H9 (cell line): ENCODE measurements around the gene GPR153. TPM values are rescaled to one million over a fixed set of nuclear protein-coding genes. Genes with fewer than 3 reads are reported as not detected.

Experiments
- DNase-seq: peaks from one replicate; pipeline ENCODE4 v3.0.0-alpha.2; 2017
- H2AFZ ChIP-seq: one replicate; pipeline ENCODE4 v1.6.1; 2013; ENCODE audit warnings: mild to moderate bottlenecking, low read length, control low read depth, moderate library complexity
- H2AK5ac ChIP-seq: 2 replicates; pipeline ENCODE4 v1.6.1; 2013; ENCODE audit warnings: low read length, control low read depth, mixed read lengths; ENCODE audit not compliant: insufficient read length
- H2BK120ac ChIP-seq: one replicate; pipeline ENCODE4 v1.6.1; 2013; ENCODE audit warnings: low read depth, mild to moderate bottlenecking, low read length, control low read depth, inconsistent platforms; ENCODE audit not compliant: poor library complexity, severe bottlenecking
- H2BK12ac ChIP-seq: 2 replicates; pipeline ENCODE4 v1.6.1; 2013; ENCODE audit warnings: low read length, control low read depth, mixed read lengths, low read depth; ENCODE audit not compliant: insufficient read length
- H2BK15ac ChIP-seq: 2 replicates; pipeline ENCODE4 v1.6.1; 2013; ENCODE audit warnings: low read depth, low read length, control low read depth
- H2BK20ac ChIP-seq: one replicate; pipeline ENCODE4 v1.6.1; 2013; ENCODE audit warnings: low read depth, mild to moderate bottlenecking, low read length, control low read depth, inconsistent platforms; ENCODE audit not compliant: poor library complexity, severe bottlenecking
- H2BK5ac ChIP-seq: 2 replicates; pipeline ENCODE4 v1.6.1; 2013; ENCODE audit warnings: low read length, control low read depth, mixed read lengths; ENCODE audit not compliant: insufficient read length
- H3K14ac ChIP-seq: 2 replicates; pipeline ENCODE4 v1.6.1; 2013; ENCODE audit warnings: low read length, control low read depth; ENCODE audit not compliant: insufficient read depth
- H3K18ac ChIP-seq: 2 replicates; pipeline ENCODE4 v1.6.1; 2013; ENCODE audit warnings: low read depth, mild to moderate bottlenecking, mixed read lengths, low read length, control low read depth; ENCODE audit not compliant: insufficient read length
- H3K23ac ChIP-seq: 2 replicates; pipeline ENCODE4 v1.6.1; 2013; ENCODE audit warnings: low read length, control low read depth, mixed read lengths, low read depth; ENCODE audit not compliant: insufficient read length
- H3K23me2 ChIP-seq: 2 replicates; pipeline ENCODE4 v1.6.1; 2013; ENCODE audit warnings: low read depth, mild to moderate bottlenecking, mixed read lengths, low read length, control low read depth; ENCODE audit not compliant: insufficient read length, poor library complexity, severe bottlenecking
- H3K27ac ChIP-seq: 2 replicates; pipeline ENCODE4 v1.5.1; 2013; ENCODE audit warnings: low read length, control low read depth, mixed read lengths, low read depth; ENCODE audit not compliant: insufficient read length
- H3K27me3 ChIP-seq: 2 replicates; pipeline ENCODE4 v1.6.1; 2013; ENCODE audit warnings: low read length, control low read depth, inconsistent platforms; ENCODE audit not compliant: insufficient read depth
- H3K4ac ChIP-seq: 2 replicates; pipeline ENCODE4 v1.6.1; 2013; ENCODE audit warnings: low read depth, mild to moderate bottlenecking, control low read depth, inconsistent platforms, low read length, moderate library complexity
- H3K4me1 ChIP-seq: 2 replicates; pipeline ENCODE4 v1.6.1; 2013; ENCODE audit warnings: low read length, control low read depth, inconsistent platforms; ENCODE audit not compliant: insufficient read depth
- H3K4me2 ChIP-seq: 2 replicates; pipeline ENCODE4 v1.6.1; 2013; ENCODE audit warnings: low read length, control low read depth, mixed read lengths; ENCODE audit not compliant: insufficient read length, insufficient read depth
- H3K56ac ChIP-seq: 2 replicates; pipeline ENCODE4 v1.6.1; 2013; ENCODE audit warnings: low read depth, mild to moderate bottlenecking, mixed read lengths, low read length, control low read depth; ENCODE audit not compliant: insufficient read length
- H3K79me1 ChIP-seq: 2 replicates; pipeline ENCODE4 v1.6.1; 2013; ENCODE audit warnings: low read depth, mild to moderate bottlenecking, moderate library complexity, low read length, control low read depth, inconsistent platforms; ENCODE audit not compliant: insufficient read depth, poor library complexity, severe bottlenecking
- H3K79me2 ChIP-seq: 2 replicates; pipeline ENCODE4 v1.6.1; 2013; ENCODE audit warnings: low read length, control low read depth, inconsistent platforms; ENCODE audit not compliant: insufficient read depth
- H3K9ac ChIP-seq: 2 replicates; pipeline ENCODE4 v1.6.1; 2013; ENCODE audit warnings: low read length, control low read depth, mixed read lengths; ENCODE audit not compliant: insufficient read length; ENCODE audit errors: extremely low read depth
- H3K9me3 ChIP-seq: one replicate; pipeline ENCODE4 v1.6.1; 2013; ENCODE audit warnings: low read depth, low read length, inconsistent platforms; ENCODE audit not compliant: control insufficient read depth
- H3T11ph ChIP-seq: one replicate; pipeline ENCODE4 v1.6.1; 2013; ENCODE audit warnings: mild to moderate bottlenecking, low read length, control low read depth, inconsistent platforms
- H4K20me1 ChIP-seq: one replicate; pipeline ENCODE4 v1.6.1; 2013; ENCODE audit not compliant: control insufficient read depth, insufficient read length, insufficient read depth
- H4K5ac ChIP-seq: 2 replicates; pipeline ENCODE4 v1.6.1; 2013; ENCODE audit warnings: low read depth, mild to moderate bottlenecking, mixed read lengths, low read length, control low read depth; ENCODE audit not compliant: insufficient read length
- H4K8ac ChIP-seq: replicated peaks from 2 replicates; pipeline ENCODE4 v1.6.1; 2013; ENCODE audit warnings: low read length, control low read depth, mixed read lengths, low read depth; ENCODE audit not compliant: insufficient read length
- H4K91ac ChIP-seq: 2 replicates; pipeline ENCODE4 v1.6.1; 2013; ENCODE audit warnings: low read depth, mild to moderate bottlenecking, moderate library complexity, mixed read lengths, low read length, control low read depth; ENCODE audit not compliant: insufficient read length
- H3K27ac Mint-ChIP-seq, 3 experiments: 2 replicates in 2 of 3; 3 replicates in 1 of 3; pipeline ENCODE4 v1.8.0; 2020 to 2021; ENCODE audit warnings: mixed read lengths in 3 of 3, mild to moderate bottlenecking in 1 of 3, moderate library complexity in 1 of 3
- H3K27me3 Mint-ChIP-seq: 2 replicates; pipeline ENCODE4 v1.8.0; 2021; ENCODE audit warnings: low read depth, mild to moderate bottlenecking, moderate library complexity, mixed read lengths
- H3K36me3 Mint-ChIP-seq, 3 experiments: 2 replicates in 2 of 3; 3 replicates in 1 of 3; pipeline ENCODE4 v1.8.0; 2020 to 2021; ENCODE audit warnings: low read depth in 3 of 3, mixed read lengths in 3 of 3; ENCODE audit not compliant: insufficient read depth in 1 of 3
- H3K4me1 Mint-ChIP-seq, 2 experiments: 2 replicates each; pipeline ENCODE4 v1.8.0; 2020; ENCODE audit warnings: mixed read lengths in 2 of 2
- H3K4me3 Mint-ChIP-seq, 2 experiments: 2 replicates in 1 of 2; 3 replicates in 1 of 2; pipeline ENCODE4 v1.8.0; 2020 to 2021; ENCODE audit warnings: mild to moderate bottlenecking in 2 of 2, mixed read lengths in 2 of 2, moderate library complexity in 1 of 2
- H3K9me3 Mint-ChIP-seq, 2 experiments: 2 replicates in 1 of 2; 3 replicates in 1 of 2; pipeline ENCODE4 v1.8.0; 2020; ENCODE audit warnings: mild to moderate bottlenecking in 2 of 2, mixed read lengths in 2 of 2, moderate library complexity in 1 of 2
- WGBS: extraction: QIAGEN DNeasy Blood & Tissue Kit; methylation state at CpG from one replicate; pipeline ENCODE4 v1.1.7; 2013; ENCODE audit warnings: missing lambda C conversion rate, low lambda C conversion rate, mixed read lengths; ENCODE audit not compliant: insufficient read length; ENCODE audit errors: extremely low coverage; 5-methylcytosine and 5-hydroxymethylcytosine counted together
- total RNA-seq: library from RNA; stranded (reverse); gene quantifications from 2 replicates; pipeline ENCODE4 v1.2.1, GENCODE V29; 2021
- TF ChIP-seq, protein P1 (sequence below): fragments of 200-600 bp; sonication (generic); conservative IDR thresholded peaks from 3 replicates; pipeline ENCODE4 v1.8.0; 2021; ENCODE audit warnings: antibody characterized with exemption, mild to moderate bottlenecking

GPR153 gene
- total RNA-seq, 1 experiment from 2014 or later, result 8.9 TPM

DNA sequence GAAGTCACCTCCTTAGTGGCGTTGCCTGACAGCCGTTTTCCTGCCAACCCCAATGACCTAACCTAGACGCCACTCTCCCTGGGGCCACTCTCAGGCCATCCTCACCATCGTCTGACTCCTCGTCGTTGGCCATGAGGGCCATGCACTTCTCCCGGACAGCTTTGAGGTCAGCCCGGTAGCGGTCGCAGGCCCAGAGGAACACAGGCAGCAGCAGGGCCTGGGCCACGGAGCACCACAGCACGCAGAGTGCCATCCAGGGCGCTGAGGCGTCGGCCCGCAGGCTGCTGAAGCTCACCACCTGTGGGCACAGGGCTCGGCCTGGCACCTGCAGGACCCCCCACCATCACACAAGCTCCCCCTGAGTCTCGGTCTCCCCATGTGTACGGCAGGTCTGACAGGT, 9.7 kb downstream of the GPR153 start:
- H2BK5ac ChIP-seq, result no peak overlapping the region
- no peaks in the 10 kb centered on the region for H3K79me1 ChIP-seq
- H3K9me3 ChIP-seq, result no peaks in the 10 kb centered on the region
- Mint-ChIP-seq H3K27ac (no peak overlapping the region), H3K4me1 (peaks cover 15% of the 10 kb centered on the region in 2 experiments), H3K27me3 (peaks cover 58% of the 10 kb centered on the region), H3K36me3 (peaks cover 0 to 3% (median 2%) of the 10 kb centered on the region in 3 experiments; a peak in 4 of 7 replicates), H3K9me3 (no peaks in the 10 kb centered on the region), H3K4me3 (no peak overlapping the region)
- no peak overlapping the region for H2AK5ac ChIP-seq
- no peaks in the 10 kb centered on the region for H3K4me1 ChIP-seq
- no peaks in the 10 kb centered on the region for H3K79me2 ChIP-seq
- peaks cover 18% of the 10 kb centered on the region; the same call in 1 of the 2 replicates for H3K27me3 ChIP-seq
- H3K27ac ChIP-seq, result no peak overlapping the region
- H3K4ac ChIP-seq, result no peak overlapping the region
- no peak overlapping the region for H4K5ac ChIP-seq
- DNase-seq, result no peak
- no peak overlapping the region for H2BK15ac ChIP-seq
- no peak overlapping the region for H2BK12ac ChIP-seq
- no peak overlapping the region for H3K18ac ChIP-seq
- H3K23ac ChIP-seq, result no peak overlapping the region
- WGBS, result no CpG with 5 or more reads among the region's 19 CpGs
- no peak overlapping the region for H2BK120ac ChIP-seq
- no peak overlapping the region for H3K56ac ChIP-seq
- H4K8ac ChIP-seq, result no peak overlapping the region
- peaks cover 3% of the 10 kb centered on the region for H3K23me2 ChIP-seq
- H4K91ac ChIP-seq, result no peak overlapping the region
- H3K14ac ChIP-seq, result no peak overlapping the region
- H3K4me2 ChIP-seq, result no peak overlapping the region
- no peak overlapping the region for H3T11ph ChIP-seq
- H3K9ac ChIP-seq, result no peak overlapping the region
- H4K20me1 ChIP-seq, result no peaks in the 10 kb centered on the region
- TF ChIP-seq, protein P1, sequence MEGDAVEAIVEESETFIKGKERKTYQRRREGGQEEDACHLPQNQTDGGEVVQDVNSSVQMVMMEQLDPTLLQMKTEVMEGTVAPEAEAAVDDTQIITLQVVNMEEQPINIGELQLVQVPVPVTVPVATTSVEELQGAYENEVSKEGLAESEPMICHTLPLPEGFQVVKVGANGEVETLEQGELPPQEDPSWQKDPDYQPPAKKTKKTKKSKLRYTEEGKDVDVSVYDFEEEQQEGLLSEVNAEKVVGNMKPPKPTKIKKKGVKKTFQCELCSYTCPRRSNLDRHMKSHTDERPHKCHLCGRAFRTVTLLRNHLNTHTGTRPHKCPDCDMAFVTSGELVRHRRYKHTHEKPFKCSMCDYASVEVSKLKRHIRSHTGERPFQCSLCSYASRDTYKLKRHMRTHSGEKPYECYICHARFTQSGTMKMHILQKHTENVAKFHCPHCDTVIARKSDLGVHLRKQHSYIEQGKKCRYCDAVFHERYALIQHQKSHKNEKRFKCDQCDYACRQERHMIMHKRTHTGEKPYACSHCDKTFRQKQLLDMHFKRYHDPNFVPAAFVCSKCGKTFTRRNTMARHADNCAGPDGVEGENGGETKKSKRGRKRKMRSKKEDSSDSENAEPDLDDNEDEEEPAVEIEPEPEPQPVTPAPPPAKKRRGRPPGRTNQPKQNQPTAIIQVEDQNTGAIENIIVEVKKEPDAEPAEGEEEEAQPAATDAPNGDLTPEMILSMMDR, result no peak
- no peak overlapping the region for H2AFZ ChIP-seq
- H2BK20ac ChIP-seq, result no peak overlapping the region
